GM19438 (cell line): Measurements from ENCODE around the gene PHC2.
"Not testable (repeated sequence)": the region's sequence is repeated elsewhere in the genome, so short reads cannot be mapped to it uniquely, and the experiment has no call there.

Experiments used
- ATAC-seq: cut with Tn5 transposase; IDR thresholded peaks from one replicate; pipeline ENCODE4 v1.9.1; 2021; ENCODE audit warnings: low read depth; ENCODE audit not compliant: unreplicated experiment

PHC2 gene

DNA sequence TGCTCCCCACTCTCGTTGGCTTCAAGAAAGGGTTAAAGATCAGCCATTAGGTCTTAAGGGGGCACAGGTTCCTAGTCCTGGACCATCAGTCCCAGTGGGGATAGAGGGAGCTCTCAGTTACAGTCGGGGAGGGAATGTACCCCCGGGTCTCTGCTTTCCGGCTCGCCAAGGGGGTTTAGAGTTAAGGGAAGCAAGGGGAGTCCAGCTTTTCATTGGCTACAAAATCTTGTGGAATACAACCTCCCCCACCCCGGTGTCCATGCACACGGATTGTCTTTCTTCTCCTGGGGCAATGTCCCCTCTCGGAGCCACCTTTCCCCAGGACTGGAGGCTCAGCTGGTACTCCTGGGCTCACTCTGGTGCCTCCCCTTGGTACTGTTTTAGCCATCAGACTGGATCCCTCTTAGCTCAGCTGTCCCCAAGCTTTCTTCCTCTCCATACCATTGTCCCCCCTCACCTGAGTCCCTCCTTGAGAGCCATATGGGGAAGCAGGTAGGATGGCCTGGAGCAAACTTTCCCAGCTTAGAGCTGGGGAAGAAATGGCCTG, 110.2 kb downstream of the PHC2 start, which contains the start of gene A3GALT2:
Gene A3GALT2, minus strand, starts transcription at position 480 of the 547 bp plus-strand sequence. Its CDS starts 0 bp downstream, at position 480.
- no peak for ATAC-seq

DNA sequence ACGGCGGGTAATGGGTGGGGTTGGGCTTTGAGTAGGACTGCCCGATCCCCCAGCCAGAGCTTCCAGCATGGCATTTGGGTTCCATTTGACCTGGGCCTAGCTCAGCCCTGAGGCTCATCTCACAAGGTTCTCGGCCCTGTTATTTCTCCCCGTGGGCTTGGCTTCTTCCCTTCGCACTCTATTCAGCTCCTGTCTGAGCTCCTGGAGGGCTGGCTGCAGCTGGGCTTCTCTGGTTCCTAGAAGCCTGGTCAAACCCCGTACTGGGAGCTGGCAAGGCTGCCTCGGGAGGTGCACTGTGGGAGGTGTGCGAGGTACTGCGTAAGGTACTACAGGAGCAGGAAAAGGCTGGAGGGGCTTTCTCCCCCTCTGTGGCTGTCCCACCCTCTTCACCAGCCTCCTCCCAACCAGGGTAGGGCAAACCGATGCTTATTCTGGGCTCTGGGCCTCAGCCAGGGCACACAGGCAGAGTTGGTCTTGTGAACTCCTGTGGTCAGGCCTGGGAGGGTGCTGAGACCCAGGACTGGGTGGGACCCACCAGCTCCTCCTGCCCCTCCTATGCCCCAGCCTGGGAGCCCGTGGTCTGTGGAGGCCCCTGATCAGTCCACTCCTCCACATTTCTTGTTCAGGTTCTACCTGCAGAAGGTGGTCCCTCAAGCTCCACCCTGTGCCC, 110.8 kb downstream of the PHC2 start:
- ATAC-seq, result no peak

- no peak for ATAC-seq
Observed at GRCh38 chr1:33319186-33319948, 111.5 kb downstream of the PHC2 start.

DNA sequence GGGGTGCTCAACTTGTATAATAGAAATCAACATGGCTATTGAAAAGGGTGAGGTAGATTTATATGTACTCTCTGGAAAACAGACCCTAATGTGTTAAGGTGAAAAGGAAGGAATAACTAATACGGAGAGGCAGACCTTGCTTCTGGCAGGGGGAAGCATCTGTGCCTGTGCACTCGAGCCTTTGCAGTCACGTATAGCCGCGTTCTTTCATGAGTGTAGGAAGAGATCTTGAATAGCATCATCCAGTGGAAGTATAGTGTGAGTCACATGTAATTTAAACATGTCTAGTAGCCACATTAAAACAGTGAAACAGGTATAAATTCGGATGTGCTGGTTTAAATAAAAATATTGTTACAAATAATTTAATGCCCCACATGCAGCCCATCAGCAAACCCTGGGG, 112.9 kb downstream of the PHC2 start:
- no peak for ATAC-seq

GRCh38 chr1:33317354-33317753, 113.5 kb downstream of the PHC2 start:
- no peak for ATAC-seq

DNA sequence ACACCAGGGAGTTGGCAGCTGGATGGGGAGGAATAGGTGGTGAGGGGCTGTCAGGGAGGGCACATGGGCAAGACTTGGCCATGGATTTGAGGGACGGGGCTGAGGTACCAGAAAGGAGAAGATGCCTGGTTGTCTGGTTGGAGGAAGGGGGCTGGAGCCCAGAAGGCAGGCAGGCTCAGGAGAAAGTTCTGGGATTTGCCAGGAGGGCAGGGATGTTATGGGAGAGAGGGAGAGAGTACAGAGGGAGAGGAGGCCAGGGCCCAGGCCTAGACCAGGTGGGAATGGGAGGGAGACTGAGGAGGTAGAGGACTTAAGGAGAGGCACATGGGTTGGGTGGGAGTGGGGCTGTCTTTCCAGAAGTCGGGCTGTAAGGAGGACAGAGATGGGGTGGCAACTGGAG, 114.3 kb downstream of the PHC2 start:
- no peak for ATAC-seq

DNA sequence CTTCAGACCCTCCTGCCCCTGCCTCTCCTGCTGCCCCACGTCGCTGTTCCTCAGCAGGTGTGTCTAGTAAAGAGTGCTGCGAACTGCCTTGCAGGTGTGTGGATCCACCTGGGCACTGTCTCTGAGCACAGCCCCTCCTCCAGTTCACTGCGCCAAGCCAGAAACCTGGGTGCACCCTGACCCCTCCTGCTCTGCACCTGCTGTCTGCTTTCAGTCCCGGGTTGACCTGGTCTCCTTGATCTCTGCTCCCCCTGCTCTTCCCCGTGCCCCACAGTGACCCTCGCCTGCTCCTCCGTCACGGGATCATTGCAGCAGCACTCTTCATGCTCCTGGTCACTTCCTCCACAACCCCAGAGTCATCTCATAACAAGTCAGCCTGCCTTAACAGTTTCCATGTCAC, 116.5 kb downstream of the PHC2 start:
- no peak for ATAC-seq

- ATAC-seq, result no peak
Observed at GRCh38 chr1:33312413-33312749, 118.5 kb downstream of the PHC2 start.

- no peak for ATAC-seq
Observed at GRCh38 chr1:33311706-33312412, 119.0 kb downstream of the PHC2 start.

- ATAC-seq, result no peak
Observed at GRCh38 chr1:33310702-33311101, 120.2 kb downstream of the PHC2 start.

DNA sequence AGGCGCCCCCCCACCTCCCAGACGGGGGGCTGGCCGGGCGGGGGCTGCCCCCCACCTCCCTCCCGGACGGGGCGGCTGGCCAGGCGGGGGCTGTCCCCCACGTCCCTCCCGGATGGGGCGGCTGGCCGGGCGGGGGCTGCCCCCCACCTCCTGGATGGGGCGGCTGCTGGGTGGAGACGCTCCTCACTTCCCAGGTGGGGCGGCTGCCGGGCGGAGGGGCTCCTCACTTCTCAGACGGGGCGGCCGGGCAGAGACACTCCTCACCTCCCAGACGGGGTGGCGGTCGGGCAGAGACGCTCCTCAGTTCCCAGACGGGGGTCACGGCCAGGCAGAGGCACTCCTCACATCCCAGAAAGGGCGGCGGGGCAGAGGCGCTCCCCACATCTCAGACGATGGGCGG, 121.5 kb downstream of the PHC2 start:
- not testable (repeated sequence) for ATAC-seq

- ATAC-seq, result no peak
Observed at GRCh38 chr1:33307494-33307864, 123.4 kb downstream of the PHC2 start.

GRCh38 chr1:33306653-33307493, 124.0 kb downstream of the PHC2 start:
- no peak for ATAC-seq

GRCh38 chr1:33305816-33306652, 124.9 kb downstream of the PHC2 start:
- ATAC-seq, result no peak

GRCh38 chr1:33305016-33305415, 125.9 kb downstream of the PHC2 start:
- ATAC-seq, result no peak

- ATAC-seq, result no peak
Observed at GRCh38 chr1:33302325-33302724, 128.6 kb downstream of the PHC2 start.

- no peak for ATAC-seq
Observed at GRCh38 chr1:33301273-33301984, 129.5 kb downstream of the PHC2 start.

DNA sequence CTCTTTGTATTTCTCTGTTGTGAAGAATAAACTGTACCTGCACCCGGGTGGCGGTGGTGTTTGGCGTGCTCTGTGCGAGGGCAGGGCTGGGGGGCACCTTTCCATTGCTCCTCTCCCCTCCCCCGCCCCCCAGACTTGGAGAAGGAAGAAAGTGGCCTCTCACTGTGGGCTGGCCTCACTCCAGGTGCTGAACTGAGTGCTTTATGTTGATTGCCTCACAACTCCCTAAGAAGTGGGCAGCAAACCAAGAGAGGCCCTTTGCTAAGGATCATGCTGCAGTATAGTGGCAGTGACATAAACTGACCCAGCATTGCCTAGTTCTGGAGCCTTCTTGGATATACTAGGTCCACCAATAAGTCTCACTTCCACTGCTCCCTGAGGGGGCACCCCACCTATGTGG, 130.2 kb downstream of the PHC2 start:
- ATAC-seq, result no peak
